ENCODE data around the gene CX3CL1. TPM values are rescaled to one million over a fixed set of nuclear protein-coding genes. Genes with fewer than 3 reads are reported as not detected.

The CX3CL1 gene
- total and polyA plus RNA-seq, 8 donors: 8.6 to 27.8 (median 11.2) TPM

DNA sequence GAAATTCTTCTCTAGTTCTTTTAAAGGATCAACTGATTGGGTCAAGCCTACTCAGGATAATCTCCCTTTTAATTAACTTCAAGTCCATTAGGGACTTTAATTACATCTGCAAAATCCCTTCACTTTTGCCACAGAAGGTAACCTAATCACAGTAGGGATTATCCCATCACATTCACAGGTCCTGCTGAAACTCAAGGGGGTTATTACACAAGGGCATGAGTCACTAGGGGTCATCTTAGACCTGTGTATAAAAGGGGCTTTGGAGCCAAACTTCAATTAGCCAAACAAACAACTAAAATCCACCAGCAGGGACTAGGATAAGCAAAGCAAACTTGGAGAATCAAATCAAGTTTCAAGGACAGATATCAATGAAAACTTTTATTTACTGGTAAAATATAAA, 55.5 kb downstream of the CX3CL1 start:
- Histone ChIP-seq H3K27me3 (no peaks in the 10 kb centered on the region), H3K36me3 (peaks cover 6 to 69% of the 10 kb centered on the region in 2 donors), H3K4me3 (no peak overlapping the region), H3K27ac (no peak overlapping the region), H3K4me1 (peaks cover 0 to 6% of the 10 kb centered on the region in 2 donors), H3K9me3 (no peaks in the 10 kb centered on the region)
- intact Hi-C loops (cut with DNase I): no loop called here
- TF ChIP-seq, protein P1, sequence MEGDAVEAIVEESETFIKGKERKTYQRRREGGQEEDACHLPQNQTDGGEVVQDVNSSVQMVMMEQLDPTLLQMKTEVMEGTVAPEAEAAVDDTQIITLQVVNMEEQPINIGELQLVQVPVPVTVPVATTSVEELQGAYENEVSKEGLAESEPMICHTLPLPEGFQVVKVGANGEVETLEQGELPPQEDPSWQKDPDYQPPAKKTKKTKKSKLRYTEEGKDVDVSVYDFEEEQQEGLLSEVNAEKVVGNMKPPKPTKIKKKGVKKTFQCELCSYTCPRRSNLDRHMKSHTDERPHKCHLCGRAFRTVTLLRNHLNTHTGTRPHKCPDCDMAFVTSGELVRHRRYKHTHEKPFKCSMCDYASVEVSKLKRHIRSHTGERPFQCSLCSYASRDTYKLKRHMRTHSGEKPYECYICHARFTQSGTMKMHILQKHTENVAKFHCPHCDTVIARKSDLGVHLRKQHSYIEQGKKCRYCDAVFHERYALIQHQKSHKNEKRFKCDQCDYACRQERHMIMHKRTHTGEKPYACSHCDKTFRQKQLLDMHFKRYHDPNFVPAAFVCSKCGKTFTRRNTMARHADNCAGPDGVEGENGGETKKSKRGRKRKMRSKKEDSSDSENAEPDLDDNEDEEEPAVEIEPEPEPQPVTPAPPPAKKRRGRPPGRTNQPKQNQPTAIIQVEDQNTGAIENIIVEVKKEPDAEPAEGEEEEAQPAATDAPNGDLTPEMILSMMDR (IDR thresholded peaks at IDR 0.05): no peak
- ATAC-seq: no peak
- DNase-seq: no peak

DNA sequence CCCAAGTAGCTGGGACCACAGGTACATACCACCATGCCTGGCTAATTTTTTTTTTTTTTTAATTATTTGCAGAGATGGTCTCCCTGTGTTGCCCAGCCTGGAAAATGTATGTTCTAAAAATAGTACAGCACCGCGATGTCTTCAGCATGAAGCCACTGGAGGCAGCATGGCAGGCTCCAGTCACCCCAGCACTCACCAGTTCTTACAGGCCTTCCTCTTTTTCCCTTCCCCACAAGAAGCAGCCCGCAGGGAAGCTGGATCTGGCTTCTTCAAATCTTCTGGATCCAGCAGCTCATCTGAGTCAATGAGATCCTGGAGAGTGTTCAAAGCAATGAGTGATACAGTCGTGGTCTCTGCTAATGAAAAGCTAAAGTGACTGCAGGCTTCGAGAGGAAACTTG, 58.7 kb downstream of the CX3CL1 start:
- intact Hi-C loops (cut with DNase I): no loop called here
- no peaks in the 10 kb centered on the region for H3K9me3 ChIP-seq
- DNase-seq (no peak), ATAC-seq (no peak)
- H3K4me1 ChIP-seq: no peaks in the 10 kb centered on the region
- no peak overlapping the region for H3K4me3 ChIP-seq
- H3K27ac ChIP-seq: no peak overlapping the region
- no peaks in the 10 kb centered on the region for H3K27me3 ChIP-seq
- peaks cover 6 to 100% of the 10 kb centered on the region in 2 donors for H3K36me3 ChIP-seq
- TF ChIP-seq, protein P1 (IDR thresholded peaks at IDR 0.05): no peak

DNA sequence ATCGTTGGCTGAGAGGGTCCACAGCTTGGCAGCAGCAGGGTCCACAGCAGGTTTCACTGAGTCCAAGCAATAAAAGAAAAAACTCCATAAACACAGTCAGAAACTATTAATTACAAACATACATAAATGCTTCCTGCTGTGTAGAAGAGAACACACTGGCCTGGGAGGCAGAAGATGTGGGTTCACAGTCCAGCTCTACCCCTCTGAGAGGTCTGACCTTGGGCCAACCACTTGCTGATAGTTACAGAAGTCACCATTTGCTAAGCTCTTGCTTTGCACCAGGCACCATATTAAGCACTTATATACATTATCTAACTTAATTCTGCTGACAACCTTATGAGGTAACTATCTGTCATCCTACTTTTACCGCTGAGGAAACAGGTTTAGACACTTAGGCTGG, 60.2 kb downstream of the CX3CL1 start:
- ATAC-seq (no peak), DNase-seq (no peak)
- Histone ChIP-seq H3K4me3 (no peak overlapping the region), H3K27me3 (no peaks in the 10 kb centered on the region), H3K4me1 (no peaks in the 10 kb centered on the region), H3K9me3 (no peaks in the 10 kb centered on the region), H3K27ac (no peak overlapping the region), H3K36me3 (peaks cover 6 to 100% of the 10 kb centered on the region in 2 donors)
- TF ChIP-seq, protein P1 (IDR thresholded peaks at IDR 0.05): no peak
- intact Hi-C loops (cut with DNase I): no loop called here

DNA sequence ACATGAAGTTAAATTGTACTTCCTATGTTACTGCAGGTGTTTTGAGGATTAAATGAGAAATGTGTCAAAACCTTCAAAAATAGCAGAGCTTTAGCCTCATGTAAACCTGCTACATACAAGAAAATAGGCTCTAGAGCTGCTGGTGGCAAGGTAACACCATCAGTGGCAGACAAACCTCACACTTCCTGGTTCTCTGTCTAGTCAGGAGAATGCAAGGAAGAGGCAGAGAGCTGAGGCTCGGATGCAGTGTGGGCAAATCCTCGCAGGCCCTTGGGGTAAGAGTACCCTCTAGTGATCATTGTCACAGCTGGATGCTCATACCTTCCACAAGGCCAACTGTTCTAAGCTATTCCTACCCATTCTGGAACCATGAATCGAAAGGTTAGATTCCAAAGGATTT, 60.7 kb downstream of the CX3CL1 start:
- no peaks in the 10 kb centered on the region for H3K9me3 ChIP-seq
- H3K36me3 ChIP-seq: peaks cover 6 to 98% of the 10 kb centered on the region in 2 donors
- intact Hi-C loops (cut with DNase I): no loop called here

DNA sequence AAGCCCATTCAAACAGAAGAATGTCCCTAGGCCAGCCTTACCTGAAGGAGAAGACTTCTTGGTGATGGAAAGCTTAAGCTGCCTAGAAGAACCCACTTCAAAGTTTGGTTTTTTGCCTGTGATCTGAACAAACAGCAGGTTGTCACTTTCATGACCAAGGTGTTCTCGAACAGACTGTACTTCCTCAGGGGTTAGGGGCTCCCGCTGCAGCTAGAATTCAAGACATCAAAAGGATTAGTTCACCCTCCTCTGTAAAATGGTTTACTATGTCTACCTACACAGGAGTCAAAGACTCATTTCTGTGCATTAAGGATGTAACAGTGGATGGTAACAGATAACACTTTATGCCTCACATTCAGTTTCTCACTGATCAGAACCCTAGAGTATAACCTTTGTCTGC, 61.7 kb downstream of the CX3CL1 start:
- intact Hi-C loops (cut with DNase I): no loop called here
- TF ChIP-seq, protein P1 (IDR thresholded peaks at IDR 0.05): no peak
- H3K36me3 ChIP-seq: peaks cover 6 to 97% of the 10 kb centered on the region in 2 donors

More for the DNA sequence above, 60.7 kb downstream of the CX3CL1 start:
- H3K4me1 ChIP-seq: no peaks in the 10 kb centered on the region
- ATAC-seq (no peak), DNase-seq (no peak)
- H3K27ac ChIP-seq: no peak overlapping the region
- TF ChIP-seq, protein P1 (IDR thresholded peaks at IDR 0.05): no peak
- no peaks in the 10 kb centered on the region for H3K27me3 ChIP-seq
- no peak overlapping the region for H3K4me3 ChIP-seq

More for the DNA sequence above, 61.7 kb downstream of the CX3CL1 start:
- Histone ChIP-seq H3K9me3 (no peaks in the 10 kb centered on the region), H3K27me3 (no peaks in the 10 kb centered on the region), H3K4me1 (no peaks in the 10 kb centered on the region), H3K4me3 (no peak overlapping the region), H3K27ac (no peak overlapping the region)
- no peak for DNase-seq
- no peak for ATAC-seq

Other genes with a start within 250 kb of the CX3CL1 start
- 10 to 100 TPM; 53.1 to 71.8 TPM for gene PSME3IP1, start 186.5 kb upstream of the CX3CL1 start, total RNA-seq
- 100 to 1,000 TPM in 5 of 6 donors, 10 to 100 TPM in 1; 97.7 to 123 (median 108) TPM for gene PSME3IP1, start 186.5 kb upstream of the CX3CL1 start, polyA plus RNA-seq (ENCODE audit: insufficient read length in 6 of 6)
- gene RSPRY1, start 186.2 kb upstream of the CX3CL1 start, total RNA-seq: 10 to 100 TPM; 32.5 to 36.6 TPM
- 10 to 100 TPM; 37.4 to 46.8 (median 41.6) TPM for gene RSPRY1, start 186.2 kb upstream of the CX3CL1 start, polyA plus RNA-seq (ENCODE audit: insufficient read length in 6 of 6)
- gene ARL2BP, start 127.2 kb upstream of the CX3CL1 start, total RNA-seq: 10 to 100 TPM; 51.4 to 69.3 TPM
- 10 to 100 TPM; 64.7 to 76.1 (median 67.4) TPM for gene ARL2BP, start 127.2 kb upstream of the CX3CL1 start, polyA plus RNA-seq (ENCODE audit: insufficient read length in 6 of 6)
- gene PLLP, start 87.8 kb upstream of the CX3CL1 start, total RNA-seq: 10 to 100 TPM; 50.6 to 70.6 TPM
- 1 to 10 TPM; 3.5 to 7.7 (median 4.6) TPM for gene PLLP, start 87.8 kb upstream of the CX3CL1 start, polyA plus RNA-seq (ENCODE audit: insufficient read length in 6 of 6)
- 1 to 10 TPM; 1.6 to 2.4 TPM for gene CCL22, start 13.7 kb upstream of the CX3CL1 start, total RNA-seq
- gene CCL22, start 13.7 kb upstream of the CX3CL1 start, polyA plus RNA-seq (ENCODE audit: insufficient read length in 6 of 6): under 1 TPM; 0.08 to 0.22 (median 0.18) TPM
- gene CCL17, start 32.3 kb downstream of the CX3CL1 start, total RNA-seq: 1 to 10 TPM; 1.1 to 6.4 TPM
- gene CCL17, start 32.3 kb downstream of the CX3CL1 start, polyA plus RNA-seq (ENCODE audit: insufficient read length in 6 of 6): under 1 TPM in 1 of 6 donors, not detected in 5; 0.43 TPM
- gene CIAPIN1, start 74.9 kb downstream of the CX3CL1 start, total RNA-seq: 10 to 100 TPM; 48.6 to 51.5 TPM
- 10 to 100 TPM; 64.9 to 87.7 (median 81.4) TPM for gene CIAPIN1, start 74.9 kb downstream of the CX3CL1 start, polyA plus RNA-seq (ENCODE audit: insufficient read length in 6 of 6)
- 10 to 100 TPM; 47.3 to 48.8 TPM for gene COQ9, start 75.0 kb downstream of the CX3CL1 start, total RNA-seq
- gene COQ9, start 75.0 kb downstream of the CX3CL1 start, polyA plus RNA-seq (ENCODE audit: insufficient read length in 6 of 6): 10 to 100 TPM; 56.9 to 67.8 (median 61.2) TPM
- 10 to 100 TPM; 76.5 to 85.2 TPM for gene POLR2C, start 90.2 kb downstream of the CX3CL1 start, total RNA-seq
- gene POLR2C, start 90.2 kb downstream of the CX3CL1 start, polyA plus RNA-seq (ENCODE audit: insufficient read length in 6 of 6): 10 to 100 TPM; 71.0 to 85.9 (median 81.9) TPM
- gene DOK4, start 114.0 kb downstream of the CX3CL1 start, total RNA-seq: 100 to 1,000 TPM in 1 of 2 donors, 10 to 100 TPM in 1; 41.8 to 108 TPM
- gene DOK4, start 114.0 kb downstream of the CX3CL1 start, polyA plus RNA-seq (ENCODE audit: insufficient read length in 6 of 6): 10 to 100 TPM; 27.7 to 34.4 (median 30.0) TPM
- gene CCDC102A, start 164.1 kb downstream of the CX3CL1 start, total RNA-seq: 1 to 10 TPM; 5.2 to 9.3 TPM
- gene CCDC102A, start 164.1 kb downstream of the CX3CL1 start, polyA plus RNA-seq (ENCODE audit: insufficient read length in 6 of 6): 10 to 100 TPM; 11.5 to 18.4 (median 15.4) TPM
- under 1 TPM; 0.92 to 0.99 TPM for gene ADGRG5, start 170.2 kb downstream of the CX3CL1 start, total RNA-seq
- gene ADGRG5, start 170.2 kb downstream of the CX3CL1 start, polyA plus RNA-seq (ENCODE audit: insufficient read length in 6 of 6): 1 to 10 TPM in 1 of 6 donors, under 1 TPM in 5; 0.58 to 1.3 (median 0.72) TPM